HG02852 (cell line): ENCODE data around the gene MCM6.

Experiments
- ATAC-seq: cut with Tn5 transposase; IDR thresholded peaks from one replicate; pipeline ENCODE4 v1.9.1; 2021; ENCODE audit warnings: mild to moderate bottlenecking, moderate library complexity; ENCODE audit not compliant: unreplicated experiment

Gene MCM6

GRCh38 chr2:135791418-135792190 is 84.6 kb downstream of the MCM6 start:
- ATAC-seq = no peak

GRCh38 chr2:135790423-135790822 is 85.8 kb downstream of the MCM6 start:
- ATAC-seq = no peak
